ENCODE data around the gene KLHL29. TPM values are rescaled to one million over a fixed set of nuclear protein-coding genes. Genes with fewer than 3 reads are reported as not detected.

The KLHL29 gene
- polyA plus RNA-seq, 3 donors = 0.03 TPM; not detected in 2

- Histone ChIP-seq H3K4me3 (replicated peaks in 1 of 3; ENCODE audit: low read depth in 2 of 3, low read length in 3 of 3) (no peak overlapping the region), H3K27me3 (ENCODE audit: control insufficient read depth in 2 of 2, insufficient read depth in 2 of 2, low read length in 2 of 2) (no peaks in the 10 kb centered on the region), H3K9me3 (replicated peaks in 1 of 2; ENCODE audit: control insufficient read depth in 1 of 2, insufficient read depth in 1 of 2, low read length in 2 of 2) (peaks cover 14 to 19% of the 10 kb centered on the region in 2 donors), H2AFZ (ENCODE audit: insufficient read depth, low read depth, low read length, poor library complexity, severe bottlenecking) (no peak overlapping the region), H3K4me1 (ENCODE audit: control insufficient read depth in 1 of 2, insufficient read depth in 2 of 2, low read length in 2 of 2) (no peaks in the 10 kb centered on the region), H3K9ac (ENCODE audit: insufficient read depth, low read length, poor library complexity, severe bottlenecking) (no peak overlapping the region), H4K20me1 (ENCODE audit: insufficient read depth, low read length) (no peaks in the 10 kb centered on the region), H3K79me2 (ENCODE audit: insufficient read depth, low read length) (no peaks in the 10 kb centered on the region), H3K27ac (ENCODE audit: low read depth in 1 of 2, low read length in 2 of 2) (no peak overlapping the region), H3K36me3 (replicated peaks in 1 of 2; ENCODE audit: control insufficient read depth in 1 of 2, insufficient read depth in 2 of 2, low read length in 2 of 2) (no peaks in the 10 kb centered on the region), H3K4me2 (replicated peaks; ENCODE audit: extremely low read depth, low read length, poor library complexity, severe bottlenecking) (no peak overlapping the region)
- no peak for DNase-seq
- TF ChIP-seq CTCF (IDR thresholded peaks at IDR 0.05) = no peak
- no peaks in the 10 kb centered on the region for H3K4me1 Mint-ChIP-seq
- WGBS (ENCODE audit: insufficient coverage) = 84% methylated on average over 8 of the region's 9 CpGs
- H3K27me3 Mint-ChIP-seq (ENCODE audit: low read depth in 3 of 3) = peaks cover 2 to 10% (median 5%) of the 10 kb centered on the region in 3 donors
- no peaks in the 10 kb centered on the region for H3K36me3 Mint-ChIP-seq
- H3K4me3 Mint-ChIP-seq = no peak overlapping the region
- no peak overlapping the region for H3K27ac Mint-ChIP-seq
- intact Hi-C loops (cut with micrococcal nuclease) = no loop called here
- H3K9me3 Mint-ChIP-seq = peaks cover 6 to 23% (median 19%) of the 10 kb centered on the region in 7 donors
These were observed 221.2 kb downstream of the KLHL29 start for GRCh38 chr2:23606196-23606595.

- TF ChIP-seq CTCF (IDR thresholded peaks at IDR 0.05) = no peak
- Histone ChIP-seq H4K20me1 (ENCODE audit: insufficient read depth, low read length) (no peaks in the 10 kb centered on the region), H3K4me3 (replicated peaks in 1 of 3; ENCODE audit: low read depth in 2 of 3, low read length in 3 of 3) (no peak overlapping the region), H3K79me2 (ENCODE audit: insufficient read depth, low read length) (no peaks in the 10 kb centered on the region), H3K9me3 (replicated peaks in 1 of 2; ENCODE audit: control insufficient read depth in 1 of 2, insufficient read depth in 1 of 2, low read length in 2 of 2) (peaks cover 20 to 21% of the 10 kb centered on the region in 2 donors), H3K4me1 (ENCODE audit: control insufficient read depth in 1 of 2, insufficient read depth in 2 of 2, low read length in 2 of 2) (no peaks in the 10 kb centered on the region), H3K4me2 (replicated peaks; ENCODE audit: extremely low read depth, low read length, poor library complexity, severe bottlenecking) (no peak overlapping the region), H3K27me3 (ENCODE audit: control insufficient read depth in 2 of 2, insufficient read depth in 2 of 2, low read length in 2 of 2) (no peaks in the 10 kb centered on the region), H3K36me3 (replicated peaks in 1 of 2; ENCODE audit: control insufficient read depth in 1 of 2, insufficient read depth in 2 of 2, low read length in 2 of 2) (no peaks in the 10 kb centered on the region), H3K9ac (ENCODE audit: insufficient read depth, low read length, poor library complexity, severe bottlenecking) (no peak overlapping the region), H3K27ac (ENCODE audit: low read depth in 1 of 2, low read length in 2 of 2) (no peak overlapping the region), H2AFZ (ENCODE audit: insufficient read depth, low read depth, low read length, poor library complexity, severe bottlenecking) (no peak overlapping the region)
- no peak for DNase-seq
- Mint-ChIP-seq H3K27ac (no peak overlapping the region), H3K9me3 (peaks cover 10 to 30% (median 25%) of the 10 kb centered on the region in 7 donors), H3K27me3 (ENCODE audit: low read depth in 3 of 3) (peaks cover 4 to 12% (median 6%) of the 10 kb centered on the region in 3 donors), H3K4me1 (no peaks in the 10 kb centered on the region), H3K4me3 (no peak overlapping the region), H3K36me3 (no peaks in the 10 kb centered on the region)
- intact Hi-C loops (cut with micrococcal nuclease) = no loop called here
These were observed 222.0 kb downstream of the KLHL29 start for GRCh38 chr2:23606968-23607367.
